Memory B cell (primary cell): Measurements from ENCODE around the gene PKD1.

ENCODE experiments used
- ATAC-seq: fragments of 150-1000 bp; cut with Tn5 transposase; 2 replicates; pipeline ENCODE4 v1.10.0; 2021; ENCODE audit warnings: low read depth, mild to moderate bottlenecking, moderate library complexity
- DNase-seq, 2 donors: peaks; one replicate each; pipeline ENCODE4 v3.0.0; 2022; ENCODE audit warnings: low spot score in 2 of 2
- H3K27ac Mint-ChIP-seq: one replicate; pipeline ENCODE4 v1.8.0; 2022; ENCODE audit warnings: mild to moderate bottlenecking, moderate library complexity, mixed read lengths
- H3K27me3 Mint-ChIP-seq: one replicate; pipeline ENCODE4 v1.8.0; 2022; ENCODE audit warnings: mixed read lengths
- H3K36me3 Mint-ChIP-seq: one replicate; pipeline ENCODE4 v1.8.0; 2022; ENCODE audit warnings: mild to moderate bottlenecking, mixed read lengths
- H3K4me1 Mint-ChIP-seq: one replicate; pipeline ENCODE4 v1.8.0; 2022; ENCODE audit warnings: mixed read lengths
- H3K4me3 Mint-ChIP-seq: one replicate; pipeline ENCODE4 v1.8.0; 2022; ENCODE audit warnings: mild to moderate bottlenecking, moderate library complexity, mixed read lengths
- H3K9me3 Mint-ChIP-seq: one replicate; pipeline ENCODE4 v1.8.0; 2022; ENCODE audit warnings: mixed read lengths

Gene PKD1

DNA sequence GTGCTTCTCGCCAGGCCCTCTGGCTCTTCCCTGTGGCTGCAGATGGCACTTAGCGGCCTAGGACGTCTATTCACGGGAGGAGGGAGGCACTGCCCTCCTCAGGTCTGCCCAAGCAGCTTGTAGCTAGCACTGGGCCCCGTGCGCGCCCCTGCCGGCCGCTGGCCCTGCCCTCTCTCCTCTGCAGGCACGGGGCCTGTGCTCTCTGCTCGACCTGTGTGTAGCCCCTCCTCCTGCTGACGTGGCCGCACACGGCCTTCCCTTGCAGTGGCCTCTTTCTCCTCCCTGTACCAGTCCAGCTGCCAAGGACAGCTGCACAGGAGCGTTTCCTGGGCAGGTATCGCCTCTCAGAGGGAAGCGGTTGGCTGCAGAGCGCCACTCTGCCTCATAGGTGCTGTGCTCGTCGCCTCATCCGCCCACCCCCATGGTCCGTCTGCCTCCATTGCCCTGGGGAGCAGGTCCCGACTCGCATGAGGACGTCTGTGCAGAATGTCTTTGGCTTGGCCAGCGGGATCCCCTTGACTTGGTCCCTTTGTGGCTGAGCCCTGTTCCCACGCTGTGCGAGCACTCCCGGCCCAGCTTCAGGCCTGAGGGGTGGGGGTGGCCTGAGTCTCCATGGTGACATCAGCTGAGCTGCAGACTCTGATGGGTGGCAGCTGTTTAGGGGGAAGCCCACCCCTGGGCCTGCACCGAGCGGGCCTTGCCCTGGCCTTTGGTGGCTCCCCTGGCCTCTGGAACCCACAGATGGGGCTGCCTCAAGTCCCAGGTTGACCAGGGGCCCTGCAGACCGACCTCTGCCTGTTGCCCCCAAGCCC is 53.3 kb downstream of the PKD1 start:
- H3K4me3 Mint-ChIP-seq, result no peak overlapping the region
- no peak for ATAC-seq
- no peaks in the 10 kb centered on the region for H3K9me3 Mint-ChIP-seq
- no peak for DNase-seq
- no peak overlapping the region for H3K27ac Mint-ChIP-seq
- peaks cover 7% of the 10 kb centered on the region for H3K36me3 Mint-ChIP-seq
- no peaks in the 10 kb centered on the region for H3K27me3 Mint-ChIP-seq
- H3K4me1 Mint-ChIP-seq, result peaks cover 6% of the 10 kb centered on the region

DNA sequence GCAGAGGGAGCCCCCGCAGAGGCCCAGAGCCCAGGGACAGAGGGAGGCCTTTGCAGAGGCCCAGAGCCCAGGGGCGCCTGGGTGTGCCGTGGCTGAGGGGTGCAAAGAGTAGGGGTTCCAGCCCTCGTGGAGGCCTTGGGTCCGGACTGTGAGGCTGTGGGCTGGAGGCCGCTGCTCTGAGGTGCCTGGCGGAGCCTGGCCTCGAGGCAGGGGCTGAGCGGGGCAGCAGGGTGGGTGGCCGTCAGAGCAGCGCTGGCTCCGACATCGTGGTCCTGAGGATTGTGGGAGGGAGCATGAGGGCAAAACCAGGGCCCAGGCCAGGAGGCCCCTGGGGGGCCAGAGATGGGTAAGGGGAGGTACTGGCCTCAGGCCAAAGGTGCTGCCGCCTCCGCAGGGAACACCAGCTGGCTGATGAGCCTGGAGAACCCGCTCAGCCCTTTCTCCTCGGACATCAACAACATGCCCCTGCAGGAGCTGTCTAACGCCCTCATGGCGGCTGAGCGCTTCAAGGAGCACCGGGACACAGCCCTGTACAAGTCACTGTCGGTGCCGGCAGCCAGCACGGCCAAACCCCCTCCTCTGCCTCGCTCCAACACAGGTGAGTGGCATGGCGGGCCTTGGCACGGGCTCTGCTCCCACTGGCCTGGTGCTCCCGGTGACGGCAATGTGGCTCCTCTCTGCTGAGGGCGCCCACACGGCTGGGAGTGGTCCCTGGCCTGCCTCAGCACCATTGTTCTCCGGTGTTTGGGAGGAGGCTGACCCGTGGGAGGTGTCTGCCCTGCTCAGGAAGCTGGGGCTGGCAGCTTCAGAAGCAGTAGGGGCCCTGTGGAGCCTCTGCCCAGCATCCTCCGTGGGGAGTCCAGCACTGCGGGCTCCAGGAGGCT is 54.3 kb downstream of the PKD1 start:
- Mint-ChIP-seq H3K27ac (no peak overlapping the region), H3K4me3 (no peak overlapping the region), H3K36me3 (peaks cover 8% of the 10 kb centered on the region), H3K4me1 (peaks cover 2% of the 10 kb centered on the region), H3K27me3 (no peaks in the 10 kb centered on the region), H3K9me3 (no peaks in the 10 kb centered on the region)
- ATAC-seq, result no peak
- DNase-seq, result no peak

DNA sequence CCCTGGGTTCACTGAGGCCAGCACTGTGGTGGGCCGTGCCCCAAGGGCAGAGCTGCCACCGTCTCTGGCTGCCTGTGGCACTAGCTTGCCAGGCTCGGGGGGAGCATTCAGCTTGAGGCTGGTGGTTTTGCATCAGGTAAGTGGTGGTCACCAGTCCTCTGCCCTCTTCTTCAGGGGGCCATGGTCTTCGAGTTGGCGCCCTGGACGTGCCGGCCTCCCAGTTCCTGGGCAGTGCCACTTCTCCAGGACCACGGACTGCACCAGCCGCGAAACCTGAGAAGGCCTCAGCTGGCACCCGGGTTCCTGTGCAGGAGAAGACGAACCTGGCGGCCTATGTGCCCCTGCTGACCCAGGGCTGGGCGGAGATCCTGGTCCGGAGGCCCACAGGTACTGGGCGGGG is 55.7 kb downstream of the PKD1 start:
- Mint-ChIP-seq H3K27ac (no peak overlapping the region), H3K27me3 (no peaks in the 10 kb centered on the region), H3K4me1 (no peaks in the 10 kb centered on the region), H3K9me3 (no peaks in the 10 kb centered on the region), H3K4me3 (no peak overlapping the region), H3K36me3 (peaks cover 12% of the 10 kb centered on the region)
- no peak for ATAC-seq
- no peak for DNase-seq

DNA sequence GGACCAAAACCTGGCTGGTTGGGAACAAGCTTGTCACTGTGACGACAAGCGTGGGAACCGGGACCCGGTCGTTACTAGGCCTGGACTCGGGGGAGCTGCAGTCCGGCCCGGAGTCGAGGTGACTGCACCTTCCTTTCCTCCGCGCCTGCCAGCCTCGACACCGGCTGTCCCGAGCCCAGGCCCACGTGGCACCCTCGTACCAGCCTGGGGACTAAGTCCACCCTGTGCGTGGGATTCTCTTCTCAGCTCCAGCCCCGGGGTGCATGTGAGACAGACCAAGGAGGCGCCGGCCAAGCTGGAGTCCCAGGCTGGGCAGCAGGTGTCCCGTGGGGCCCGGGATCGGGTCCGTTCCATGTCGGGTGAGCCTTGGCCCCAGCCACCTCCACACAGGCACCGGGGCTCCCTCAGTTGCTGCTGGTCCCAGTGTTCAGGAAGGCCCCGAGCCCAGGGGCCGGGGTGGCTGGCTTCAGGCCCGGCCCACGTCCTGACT is 56.3 kb downstream of the PKD1 start:
- Mint-ChIP-seq H3K36me3 (peaks cover 15% of the 10 kb centered on the region), H3K4me1 (no peaks in the 10 kb centered on the region), H3K27ac (no peak overlapping the region), H3K9me3 (no peaks in the 10 kb centered on the region), H3K4me3 (no peak overlapping the region), H3K27me3 (no peaks in the 10 kb centered on the region)
- DNase-seq, result no peak
- no peak for ATAC-seq

DNA sequence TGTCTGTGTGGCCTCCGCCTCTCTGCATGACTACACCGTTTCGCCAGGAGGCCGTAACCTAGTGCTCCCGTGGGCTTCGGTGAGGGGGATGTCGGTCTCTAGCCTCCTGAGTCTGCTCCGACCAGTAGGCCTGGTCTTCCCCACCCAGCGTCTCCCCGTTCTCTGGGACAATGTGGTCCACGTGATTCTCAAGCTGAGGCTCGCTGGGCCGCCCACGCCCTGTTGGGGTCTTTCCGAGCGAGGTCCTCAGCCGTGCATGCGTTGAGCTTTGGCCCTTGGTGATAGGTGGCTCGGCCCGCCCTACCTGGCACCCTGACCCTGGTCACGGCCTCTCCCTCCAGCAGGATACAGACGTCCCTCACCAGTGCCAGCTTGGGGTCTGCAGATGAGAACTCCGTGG is 57.0 kb downstream of the PKD1 start:
- Mint-ChIP-seq H3K27ac (no peak overlapping the region), H3K4me1 (no peaks in the 10 kb centered on the region), H3K9me3 (no peaks in the 10 kb centered on the region), H3K4me3 (no peak overlapping the region), H3K36me3 (peaks cover 15% of the 10 kb centered on the region), H3K27me3 (no peaks in the 10 kb centered on the region)
- no peak for ATAC-seq
- no peak for DNase-seq

DNA sequence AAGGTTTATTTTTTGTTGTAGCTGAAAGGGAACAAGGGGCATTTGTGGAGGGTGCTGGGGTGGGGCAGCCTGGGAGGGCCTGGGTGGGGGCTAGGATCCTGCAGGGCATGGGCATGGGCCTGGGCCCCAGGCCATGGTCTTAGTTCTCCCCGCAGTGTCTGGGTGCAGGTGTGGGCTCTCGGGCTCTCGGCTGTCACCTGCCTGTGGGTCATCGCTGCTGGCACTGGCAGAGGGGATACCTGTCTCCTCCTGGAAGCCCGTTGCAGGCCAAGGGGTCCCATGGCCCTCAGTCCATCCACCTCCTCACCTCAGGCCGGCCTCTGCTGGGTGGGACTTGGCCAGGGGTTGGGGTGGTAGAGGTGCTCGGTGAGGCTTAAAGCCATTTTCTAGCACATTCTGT is 57.6 kb downstream of the PKD1 start:
- DNase-seq, result no peak
- no peaks in the 10 kb centered on the region for H3K27me3 Mint-ChIP-seq
- peaks cover 17% of the 10 kb centered on the region for H3K36me3 Mint-ChIP-seq
- H3K9me3 Mint-ChIP-seq, result no peaks in the 10 kb centered on the region
- no peak overlapping the region for H3K27ac Mint-ChIP-seq
- H3K4me1 Mint-ChIP-seq, result no peaks in the 10 kb centered on the region
- no peak for ATAC-seq
- no peak overlapping the region for H3K4me3 Mint-ChIP-seq

GRCh38 chr16:2077696-2078095 is 58.0 kb downstream of the PKD1 start:
- Mint-ChIP-seq H3K27ac (no peak overlapping the region), H3K27me3 (no peaks in the 10 kb centered on the region), H3K36me3 (peaks cover 17% of the 10 kb centered on the region), H3K4me1 (no peaks in the 10 kb centered on the region), H3K9me3 (no peaks in the 10 kb centered on the region), H3K4me3 (no peak overlapping the region)
- DNase-seq (no peak), ATAC-seq (no peak)

GRCh38 chr16:2077016-2077415 is 58.7 kb downstream of the PKD1 start:
- DNase-seq, result no peak
- no peak overlapping the region for H3K4me3 Mint-ChIP-seq
- ATAC-seq, result no peak
- no peaks in the 10 kb centered on the region for H3K9me3 Mint-ChIP-seq
- H3K36me3 Mint-ChIP-seq, result peaks cover 17% of the 10 kb centered on the region
- no peak overlapping the region for H3K27ac Mint-ChIP-seq
- H3K27me3 Mint-ChIP-seq, result no peaks in the 10 kb centered on the region
- no peaks in the 10 kb centered on the region for H3K4me1 Mint-ChIP-seq

GRCh38 chr16:2076072-2076865 is 59.4 kb downstream of the PKD1 start:
- H3K27ac Mint-ChIP-seq, result no peak overlapping the region
- H3K27me3 Mint-ChIP-seq, result no peaks in the 10 kb centered on the region
- ATAC-seq (no peak), DNase-seq (no peak)
- H3K9me3 Mint-ChIP-seq, result no peaks in the 10 kb centered on the region
- H3K4me1 Mint-ChIP-seq, result no peaks in the 10 kb centered on the region
- no peak overlapping the region for H3K4me3 Mint-ChIP-seq
- peaks cover 20% of the 10 kb centered on the region for H3K36me3 Mint-ChIP-seq

DNA sequence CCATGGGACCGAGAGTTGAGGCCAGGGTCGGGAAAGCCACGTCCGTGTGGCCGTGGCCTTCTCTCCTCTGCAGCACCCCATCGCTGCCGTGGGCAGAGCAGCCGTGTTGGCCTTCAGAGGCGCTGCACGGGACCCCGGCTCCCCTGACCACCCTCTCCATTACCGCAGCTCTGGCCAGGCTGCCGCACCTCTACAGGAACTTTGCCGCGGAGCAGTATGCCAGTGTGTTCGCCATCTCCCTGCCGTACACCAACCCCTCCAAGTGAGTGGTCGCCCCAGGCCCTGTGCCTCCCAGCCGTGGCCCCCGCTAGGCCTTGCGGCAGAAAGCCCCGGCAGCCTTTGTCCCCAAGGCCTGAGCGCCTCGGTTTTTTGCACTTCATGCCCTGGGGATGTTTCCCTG is 60.1 kb downstream of the PKD1 start:
- no peaks in the 10 kb centered on the region for H3K4me1 Mint-ChIP-seq
- ATAC-seq (no peak), DNase-seq (no peak)
- no peak overlapping the region for H3K27ac Mint-ChIP-seq
- H3K4me3 Mint-ChIP-seq, result no peak overlapping the region
- H3K9me3 Mint-ChIP-seq, result no peaks in the 10 kb centered on the region
- no peaks in the 10 kb centered on the region for H3K27me3 Mint-ChIP-seq
- H3K36me3 Mint-ChIP-seq, result peaks cover 20% of the 10 kb centered on the region

GRCh38 chr16:2074071-2074470 is 61.6 kb downstream of the PKD1 start:
- ATAC-seq, result no peak
- Mint-ChIP-seq H3K9me3 (no peaks in the 10 kb centered on the region), H3K27ac (no peak overlapping the region), H3K36me3 (peaks cover 24% of the 10 kb centered on the region), H3K4me3 (no peak overlapping the region), H3K4me1 (no peaks in the 10 kb centered on the region), H3K27me3 (no peaks in the 10 kb centered on the region)
- DNase-seq, result no peak

- Mint-ChIP-seq H3K4me3 (no peak overlapping the region), H3K36me3 (peaks cover 24% of the 10 kb centered on the region), H3K27me3 (no peaks in the 10 kb centered on the region), H3K27ac (no peak overlapping the region), H3K4me1 (no peaks in the 10 kb centered on the region), H3K9me3 (no peaks in the 10 kb centered on the region)
- ATAC-seq (no peak), DNase-seq (no peak)
Measured at GRCh38 chr16:2072926-2073325, 62.8 kb downstream of the PKD1 start.

DNA sequence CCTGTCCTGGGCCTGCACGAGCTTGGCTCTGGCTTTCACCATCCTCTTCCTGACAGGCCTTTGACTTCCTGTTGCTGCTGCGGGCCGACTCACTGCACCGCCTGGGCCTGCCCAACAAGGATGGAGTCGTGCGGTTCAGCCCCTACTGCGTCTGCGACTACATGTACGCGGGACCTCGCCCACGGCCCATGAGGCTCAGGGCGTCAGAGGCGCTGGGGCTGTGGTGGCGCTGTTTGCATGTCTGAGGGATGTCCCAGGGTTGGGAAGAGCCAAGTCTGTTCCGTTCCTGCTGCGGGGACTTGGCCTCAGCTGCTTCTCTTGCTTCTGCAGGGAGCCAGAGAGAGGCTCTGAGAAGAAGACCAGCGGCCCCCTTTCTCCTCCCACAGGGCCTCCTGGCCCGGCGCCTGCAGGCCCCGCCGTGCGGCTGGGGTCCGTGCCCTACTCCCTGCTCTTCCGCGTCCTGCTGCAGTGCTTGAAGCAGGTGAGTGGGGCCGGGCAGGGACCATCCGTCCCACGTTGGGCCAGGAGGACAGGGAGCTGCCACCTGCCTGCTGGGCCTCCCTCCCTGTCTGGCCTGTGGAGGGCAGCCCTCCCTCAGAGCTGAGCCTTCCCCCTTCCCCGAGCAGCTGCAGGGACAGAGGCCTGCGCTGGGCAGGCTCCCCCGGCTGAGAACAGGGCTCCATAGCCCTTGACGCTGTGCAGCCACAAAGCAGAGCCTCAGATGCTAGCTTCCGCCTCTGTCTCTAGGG is 64.1 kb downstream of the PKD1 start:
- no peak overlapping the region for H3K27ac Mint-ChIP-seq
- no peak overlapping the region for H3K4me3 Mint-ChIP-seq
- no peaks in the 10 kb centered on the region for H3K4me1 Mint-ChIP-seq
- peaks cover 21% of the 10 kb centered on the region for H3K36me3 Mint-ChIP-seq
- ATAC-seq, result no peak
- DNase-seq, result no peak
- no peaks in the 10 kb centered on the region for H3K9me3 Mint-ChIP-seq
- no peaks in the 10 kb centered on the region for H3K27me3 Mint-ChIP-seq
